OCI-LY7 (cell line): ENCODE results near the gene TAF10.

Source experiments
- CTCF ChIP-seq: fragments of 200-600 bp; sonication (generic); conservative IDR thresholded peaks from 2 replicates; pipeline ENCODE4 v1.5.1; 2014; ENCODE audit warnings: mild to moderate bottlenecking, antibody characterized with exemption, low read length, moderate library complexity, mixed read lengths
- EZH2phosphoT487 ChIP-seq: fragments of 200-600 bp; sonication (generic); IDR thresholded peaks from 2 replicates; pipeline ENCODE4 v1.6.1; 2018; ENCODE audit warnings: low read depth, borderline replicate concordance, mild to moderate bottlenecking, mixed run types, antibody characterized with exemption, low read length, moderate library complexity, mixed read lengths

- TF ChIP-seq CTCF = no peak
- no peak for TF ChIP-seq EZH2phosphoT487
These were observed 1.5 kb upstream of the TAF10 start for GRCh38 chr11:6613496-6613895.
